NCI-H82 treated with DMSO at 0.1 percent for 48 hours (cell line): ENCODE results near the gene PAOX.
"Not testable (repeated sequence)": the region's sequence is repeated elsewhere in the genome, so short reads cannot be mapped to it uniquely, and the experiment has no call there.

Source experiments
- DNase-seq: peaks from one replicate; lab custom pipeline; 2025; ENCODE audit not compliant: unreplicated experiment; lab: John Stamatoyannopoulos, UW

Gene PAOX

GRCh38 chr10:133384071-133384470 is 5.0 kb downstream of the PAOX start:
- DNase-seq = no peak

GRCh38 chr10:133385214-133385613 is 6.2 kb downstream of the PAOX start:
- DNase-seq = no peak

GRCh38 chr10:133386951-133387350 is 7.9 kb downstream of the PAOX start:
- not testable (repeated sequence) for DNase-seq

- peak; percentile 1 for DNase-seq
Observed at GRCh38 chr10:133388236-133388972, 9.3 kb downstream of the PAOX start.

GRCh38 chr10:133388973-133389818 is 10.1 kb downstream of the PAOX start:
- DNase-seq = no peak

- DNase-seq = no peak
Observed at GRCh38 chr10:133390597-133391248, 11.7 kb downstream of the PAOX start.

- no peak for DNase-seq
Observed at GRCh38 chr10:133391249-133391635, 12.2 kb downstream of the PAOX start.

GRCh38 chr10:133391761-133392518 is 12.9 kb downstream of the PAOX start:
- no peak for DNase-seq

- DNase-seq = no peak
Observed at GRCh38 chr10:133393401-133394063, 14.5 kb downstream of the PAOX start.

GRCh38 chr10:133394064-133394663 is 15.1 kb downstream of the PAOX start, which contains the start of gene MTG1:
Gene MTG1, plus strand, starts transcription at chr10:133394157. Its CDS starts 64 bp downstream, at chr10:133394221.
- peak; percentile 61 for DNase-seq

GRCh38 chr10:133394801-133395221 is 15.7 kb downstream of the PAOX start:
- no peak for DNase-seq

GRCh38 chr10:133396035-133396624 is 17.1 kb downstream of the PAOX start:
- DNase-seq = no peak

GRCh38 chr10:133397938-133398337 is 18.9 kb downstream of the PAOX start:
- DNase-seq = no peak

- no peak for DNase-seq
Observed at GRCh38 chr10:133399123-133399601, 20.1 kb downstream of the PAOX start.

- no peak for DNase-seq
Observed at GRCh38 chr10:133400624-133401424, 21.8 kb downstream of the PAOX start.

- DNase-seq = no peak
Observed at GRCh38 chr10:133401500-133401899, 22.4 kb downstream of the PAOX start.

- DNase-seq = no peak
Observed at GRCh38 chr10:133401981-133402725, 23.1 kb downstream of the PAOX start.

- no peak for DNase-seq
Observed at GRCh38 chr10:133403359-133403758, 24.3 kb downstream of the PAOX start.
